Transverse colon (tissue), 4 donors: ENCODE data around the gene TLX1. TPM values are rescaled to one million over a fixed set of nuclear protein-coding genes. Genes with fewer than 3 reads are reported as not detected.

Experiments used
- DNase-seq: peaks from one replicate; pipeline ENCODE4 v3.0.0-alpha.2; 2019
- H3K27ac ChIP-seq, 4 donors: fragments of 200-600 bp; sonication (generic); 2 replicates each; pipeline ENCODE4 v1.5.1; 2016 to 2018; ENCODE audit warnings: inconsistent platforms in 4 of 4
- H3K27me3 ChIP-seq: fragments of 200-600 bp; sonication (generic); 2 replicates; pipeline ENCODE4 v1.5.1; 2017; ENCODE audit warnings: inconsistent platforms
- H3K36me3 ChIP-seq, 4 donors: fragments of 200-600 bp; sonication (generic); 2 replicates each; pipeline ENCODE4 v1.5.1; 2017 to 2019; ENCODE audit warnings: inconsistent platforms in 4 of 4
- H3K4me1 ChIP-seq, 4 donors: fragments of 200-600 bp; sonication (generic); 2 replicates each; pipeline ENCODE4 v1.5.1; 2017 to 2020; ENCODE audit warnings: inconsistent platforms in 4 of 4
- H3K4me3 ChIP-seq, 4 donors: fragments of 200-600 bp; sonication (generic); 1 replicate in 1 of 4; 2 replicates in 3 of 4; pipeline versions ENCODE4 v1.5.1 to v1.6.1; 2017 to 2019; ENCODE audit warnings: inconsistent platforms in 4 of 4
- H3K9me3 ChIP-seq, 2 donors: fragments of 200-600 bp; sonication (generic); 2 replicates each; pipeline ENCODE4 v1.5.1; 2017 to 2019; ENCODE audit warnings: inconsistent platforms in 2 of 2
- CTCF ChIP-seq, 5 experiments: fragments of 200-600 bp in 3 of 5; fragments of 450-650 bp in 2 of 5; sonication (generic) in 3 of 5; IDR thresholded peaks; 1 replicate in 2 of 5; 2 replicates in 3 of 5; pipeline ENCODE4 v1.5.1; 2016 to 2017; ENCODE audit warnings: antibody characterized with exemption in 5 of 5, inconsistent platforms in 3 of 5, mild to moderate bottlenecking in 2 of 5, moderate library complexity in 1 of 5
- EP300 ChIP-seq: sonication (generic); formaldehyde crosslinking; IDR thresholded peaks from one replicate; pipeline ENCODE4 v1.6.1; 2017; ENCODE audit warnings: antibody characterized with exemption, low read depth
- POLR2A ChIP-seq: fragments of 450-650 bp; IDR thresholded peaks from one replicate; pipeline ENCODE4 v1.6.1; 2016; ENCODE audit warnings: antibody characterized with exemption, mild to moderate bottlenecking, moderate library complexity
- POLR2AphosphoS5 ChIP-seq, 3 donors: sonication (generic); formaldehyde crosslinking; IDR thresholded peaks; one replicate each; pipeline ENCODE4 v1.6.1; 2016; ENCODE audit warnings: antibody characterized with exemption in 3 of 3
- WGBS, 2 donors: methylation state at CpG; one replicate each; pipeline ENCODE4 v1.1.5; 2018; ENCODE audit warnings: low coverage in 1 of 2; 5-methylcytosine and 5-hydroxymethylcytosine counted together
- in situ Hi-C, 4 donors: fragments of 200-750 bp; cut with MboI; loops; one replicate each; pipeline versions ENCODE4 v1.15.0 to v1.15.1; 2017; ENCODE audit warnings: low sequenced_read_pairs in 3 of 4, low pct_ligation_motif_present in 1 of 4, low pct_unique_long_range_greater_than_20kb in 1 of 4
- intact Hi-C: fragments of 100-400 bp; cut with DNase I; formaldehyde crosslinking; loops from one replicate; pipeline ENCODE4 v1.15.1; 2023; ENCODE audit warnings: low total_unique reads
- total RNA-seq, 4 donors: library from RNA; depleted of rRNA; stranded (reverse); fragments of >200 nt; gene quantifications; one replicate each; pipeline ENCODE4 v1.1.0, GENCODE V29; 2016

TLX1 gene
- total RNA-seq, 4 donors from 2014 or later = 0.14 to 0.60 TPM; not detected in 2

- TF ChIP-seq CTCF (IDR thresholded peaks at IDR 0.05) = no peak
- peak; percentile 10 for TF ChIP-seq POLR2A
- 5% methylated on average over 32 of the region's 58 CpGs; no CpG with 5 or more reads in 1 of the 2 donors for WGBS, 2 donors
- in situ Hi-C loops (no loop called here), intact Hi-C loops (no loop called here)
- Histone ChIP-seq H3K4me3 (peak overlapping the region in 3 of 4 donors; percentile 14 to 49 (median 29)), H3K4me1 (peaks cover 6 to 31% (median 21%) of the 10 kb centered on the region in 4 donors), H3K27me3 (peaks cover 89% of the 10 kb centered on the region), H3K27ac (no peak overlapping the region), H3K36me3 (no peaks in the 10 kb centered on the region), H3K9me3 (no peaks in the 10 kb centered on the region)
- DNase-seq = peak; percentile 35
These were observed 7.8 kb upstream of the TLX1 start for GRCh38 chr10:101123085-101123814.

- intact Hi-C loops = no loop called here
- TF ChIP-seq POLR2AphosphoS5 (IDR thresholded peaks at IDR 0.05) (no peak), POLR2A (no peak)
- Histone ChIP-seq H3K4me1 (peaks cover 6 to 31% (median 21%) of the 10 kb centered on the region in 4 donors), H3K27me3 (peaks cover 93% of the 10 kb centered on the region), H3K4me3 (peak overlapping the region in 2 of 4 donors; percentile 29 to 49), H3K9me3 (no peaks in the 10 kb centered on the region), H3K27ac (no peak overlapping the region), H3K36me3 (no peaks in the 10 kb centered on the region)
- in situ Hi-C loops = no loop called here
- WGBS, 2 donors = 24% methylated on average over 13 of the region's 13 CpGs; no CpG with 5 or more reads in 1 of the 2 donors
- DNase-seq = no peak
These were observed 7.1 kb upstream of the TLX1 start for GRCh38 chr10:101123815-101124617.

GRCh38 chr10:101124933-101125332 is 6.2 kb upstream of the TLX1 start:
- H3K27ac ChIP-seq = no peak overlapping the region
- 87% methylated on average over 5 of the region's 5 CpGs; no CpG with 5 or more reads in 1 of the 2 donors for whole genome bisulfite sequencing, 2 donors
- no peak overlapping the region for H3K4me3 ChIP-seq
- TF ChIP-seq EP300 = no peak
- no peak for TF ChIP-seq POLR2A
- no peak for TF ChIP-seq POLR2AphosphoS5 (IDR thresholded peaks at IDR 0.05)
- no peak for TF ChIP-seq CTCF (IDR thresholded peaks at IDR 0.05)
- H3K27me3 ChIP-seq = peaks cover 97% of the 10 kb centered on the region
- DNase-seq = no peak
- no peaks in the 10 kb centered on the region for H3K36me3 ChIP-seq
- no peaks in the 10 kb centered on the region for H3K9me3 ChIP-seq
- in situ Hi-C loops (no loop called here), intact Hi-C loops (no loop called here)
- peaks cover 6 to 31% (median 21%) of the 10 kb centered on the region in 4 donors for H3K4me1 ChIP-seq

GRCh38 chr10:101126684-101127628 is 4.1 kb upstream of the TLX1 start:
- no peak for DNase-seq
- no peak for TF ChIP-seq POLR2A
- intact Hi-C loops (no loop called here), in situ Hi-C loops (no loop called here)
- no peaks in the 10 kb centered on the region for H3K9me3 ChIP-seq
- H3K27me3 ChIP-seq = peaks cover 100% of the 10 kb centered on the region
- no peak overlapping the region for H3K4me3 ChIP-seq
- no peaks in the 10 kb centered on the region for H3K36me3 ChIP-seq
- H3K4me1 ChIP-seq = peaks cover 10 to 28% (median 24%) of the 10 kb centered on the region in 4 donors
- no peak overlapping the region for H3K27ac ChIP-seq
- 48 to 64% methylated on average over 4 to 14 of the region's 14 CpGs for WGBS, 2 donors
